Hematopoietic multipotent progenitor cell treated with erythropoietin and hydrocortisone succinate and interleukin-3 and kit ligand, for 17 days (in vitro differentiated cells): ENCODE data around the gene ARAF.
A peak's percentile ranks its signal among the peaks of the same experiment; 100 is the strongest.
"Not testable (repeated sequence)": the region's sequence is repeated elsewhere in the genome, so short reads cannot be mapped to it uniquely, and the experiment has no call there.

Experiments
- DNase-seq: peaks from one replicate; pipeline ENCODE4 v3.0.0-alpha.2; 2015; ENCODE audit warnings: low spot score

ARAF gene

DNA sequence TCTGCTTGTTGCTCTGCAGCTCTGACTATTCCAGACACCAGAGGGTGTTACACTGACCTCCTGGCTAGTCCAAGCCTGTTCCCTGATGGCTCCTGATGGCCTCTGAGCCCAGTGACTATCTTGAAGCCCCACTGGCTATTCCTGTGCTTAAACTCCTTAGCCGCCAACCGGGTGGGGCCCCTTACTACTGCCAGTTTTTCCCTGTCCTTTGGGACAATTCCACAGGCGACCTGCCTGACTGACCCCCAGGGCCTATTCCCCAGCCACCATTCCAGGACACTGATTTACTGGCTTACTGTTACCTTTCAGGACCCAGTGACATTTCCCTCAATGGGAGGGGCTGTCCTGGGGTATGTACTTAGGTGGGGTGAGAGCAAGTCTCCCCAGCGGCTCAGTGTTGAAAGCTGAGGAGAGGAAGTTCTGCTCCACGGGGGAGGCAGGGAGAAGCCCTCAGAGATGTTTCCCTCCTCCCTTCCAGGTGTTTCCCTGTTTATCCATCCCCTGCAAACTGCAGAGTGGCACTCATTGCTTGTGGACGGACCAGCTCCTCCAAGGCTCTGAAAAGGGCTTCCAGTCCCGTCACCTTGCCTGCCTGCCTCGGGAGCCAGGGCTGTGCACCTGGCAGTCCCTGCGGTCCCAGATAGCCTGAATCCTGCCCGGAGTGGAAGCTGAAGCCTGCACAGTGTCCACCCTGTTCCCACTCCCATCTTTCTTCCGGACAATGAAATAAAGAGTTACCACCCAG is 25.2 kb downstream of the ARAF start:
- DNase-seq: no peak

DNA sequence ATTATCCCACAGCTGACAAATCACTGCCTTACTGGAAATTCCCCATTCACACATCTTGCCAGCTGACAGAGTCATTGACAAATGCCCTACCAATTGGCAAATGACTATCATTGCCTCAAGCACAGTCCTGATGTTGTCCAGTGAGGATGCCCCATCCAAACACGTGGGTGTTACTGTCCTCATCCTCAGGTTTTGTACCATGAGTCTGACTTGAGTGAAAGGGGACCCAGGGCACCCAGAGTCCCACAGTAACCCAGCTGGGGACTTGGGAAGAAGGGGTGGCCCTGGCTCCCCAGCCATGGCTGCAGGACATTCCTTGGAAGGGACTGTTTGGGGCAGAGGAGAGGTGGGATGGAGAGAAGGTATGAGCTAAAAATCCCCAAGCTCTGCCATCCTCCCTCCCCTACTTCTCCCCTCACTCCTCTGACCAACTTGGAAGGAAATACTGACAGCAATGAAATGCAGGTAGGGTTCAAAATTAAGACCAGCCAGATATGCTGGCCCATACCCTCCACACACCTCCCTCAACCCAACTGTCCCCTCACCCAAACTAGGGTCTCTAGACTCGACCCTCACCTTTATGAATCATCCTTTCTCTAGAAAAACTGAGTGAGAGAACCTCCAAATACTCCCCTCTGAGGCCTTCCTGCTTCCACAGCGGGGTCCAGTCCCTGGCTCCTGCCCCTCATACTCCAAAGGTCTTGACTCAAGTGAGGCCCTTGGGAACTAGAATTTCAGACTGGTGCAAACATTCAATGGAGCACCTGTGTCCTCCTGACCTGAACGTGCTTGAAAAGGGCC is 26.3 kb downstream of the ARAF start:
- no peak for DNase-seq

DNA sequence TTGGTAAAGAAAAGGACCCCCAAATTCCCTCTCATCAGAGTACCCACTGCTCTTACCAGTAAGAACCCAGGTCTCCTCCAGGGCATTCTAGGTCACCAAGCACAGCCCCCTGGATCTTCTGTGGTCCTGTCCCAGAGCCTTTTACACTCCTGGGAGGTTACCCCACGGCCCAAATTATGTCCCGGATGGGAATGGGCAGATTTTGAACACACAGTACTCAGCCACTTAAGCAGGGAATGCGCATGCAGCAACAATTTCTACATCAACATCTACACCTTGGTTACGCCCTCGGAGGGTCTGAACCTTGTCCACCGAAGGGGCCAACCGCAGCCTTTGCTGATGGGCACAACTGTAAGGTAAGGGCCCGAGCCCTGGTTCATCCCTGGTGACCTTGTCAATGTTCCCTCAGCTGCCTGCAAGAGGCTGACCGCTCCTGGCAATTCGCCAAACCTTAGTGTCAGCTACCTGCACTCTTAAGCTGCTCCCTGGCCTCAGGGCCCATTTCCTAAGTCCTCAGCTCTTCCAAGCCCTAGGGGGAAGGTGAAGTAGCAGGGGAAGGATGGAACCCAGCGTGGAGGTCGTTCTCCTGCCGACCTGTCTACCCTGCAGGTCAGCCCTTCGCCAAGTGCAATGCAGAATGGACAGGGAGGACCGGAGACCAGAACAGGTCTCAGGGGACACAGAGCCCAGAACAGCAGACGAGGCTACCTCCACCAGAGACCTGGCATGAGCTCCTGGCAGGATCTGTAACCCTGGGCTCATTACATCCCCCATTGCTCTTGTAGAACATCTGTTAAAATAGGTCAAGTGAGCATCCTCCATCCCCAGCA is 27.1 kb downstream of the ARAF start:
- DNase-seq: no peak

DNA sequence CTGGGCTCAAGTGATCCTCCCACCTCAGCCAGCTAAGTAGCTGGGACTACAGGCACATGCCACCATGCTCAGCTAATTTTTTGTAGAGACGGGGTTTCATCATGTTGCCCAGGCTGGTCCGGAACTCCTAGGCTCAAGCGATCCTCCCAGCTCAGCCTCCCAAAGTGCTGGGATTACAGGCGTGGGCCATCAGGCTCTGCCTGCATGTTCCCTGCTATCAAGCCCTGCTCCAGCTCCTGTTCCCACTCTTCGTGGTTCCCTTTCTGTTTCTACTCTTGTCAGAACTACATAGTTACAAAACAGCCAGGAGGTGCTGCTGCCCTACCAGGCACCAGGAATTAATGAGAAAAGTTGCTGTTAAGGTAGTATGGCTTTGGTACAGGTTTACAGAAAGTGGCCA is 30.0 kb downstream of the ARAF start:
- DNase-seq: no peak

DNA sequence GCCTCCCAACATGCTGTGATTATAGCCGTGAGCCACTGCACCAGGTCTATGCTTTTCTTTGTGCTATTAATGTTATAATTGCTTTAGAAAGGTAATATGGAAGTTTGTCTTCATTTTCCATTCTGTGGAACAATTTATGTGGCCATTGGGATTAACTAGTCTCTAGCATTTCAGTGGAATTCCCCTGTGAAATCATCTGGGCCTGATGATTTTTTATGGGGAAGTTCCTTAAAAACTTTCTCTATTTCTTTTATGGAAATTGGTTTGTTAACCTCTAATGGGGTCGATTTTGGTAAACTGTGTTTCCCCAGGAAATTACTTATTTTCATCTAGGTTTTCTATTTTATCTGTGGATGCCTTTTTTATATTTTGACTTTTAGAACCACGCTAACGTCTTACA is 32.5 kb downstream of the ARAF start:
- DNase-seq: no peak

DNA sequence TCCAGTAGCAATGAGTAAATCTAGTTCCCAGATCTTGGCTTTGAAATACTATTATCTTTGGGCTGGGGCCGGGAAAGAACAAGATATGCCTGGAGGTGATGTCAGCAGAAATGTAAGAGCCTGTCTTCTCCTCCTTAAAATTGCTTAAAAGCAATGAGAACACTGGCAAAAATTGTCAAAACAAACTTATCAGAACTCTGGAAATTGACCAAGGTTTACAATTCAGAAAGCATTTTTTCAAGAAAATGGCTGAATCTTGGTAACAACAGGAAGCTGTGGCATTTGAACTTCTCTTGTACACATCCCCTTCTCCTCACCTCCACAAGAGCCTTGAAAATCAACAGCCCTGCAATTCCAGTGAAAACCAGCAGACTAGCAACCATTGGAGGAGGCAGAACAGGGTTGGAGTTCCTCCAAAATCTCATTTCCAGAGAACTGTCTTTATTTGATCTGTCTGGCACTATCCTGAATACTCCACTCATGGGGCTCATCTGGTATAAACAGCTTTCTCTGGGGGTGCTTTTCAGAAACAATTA is 34.8 kb downstream of the ARAF start:
- no peak for DNase-seq

DNA sequence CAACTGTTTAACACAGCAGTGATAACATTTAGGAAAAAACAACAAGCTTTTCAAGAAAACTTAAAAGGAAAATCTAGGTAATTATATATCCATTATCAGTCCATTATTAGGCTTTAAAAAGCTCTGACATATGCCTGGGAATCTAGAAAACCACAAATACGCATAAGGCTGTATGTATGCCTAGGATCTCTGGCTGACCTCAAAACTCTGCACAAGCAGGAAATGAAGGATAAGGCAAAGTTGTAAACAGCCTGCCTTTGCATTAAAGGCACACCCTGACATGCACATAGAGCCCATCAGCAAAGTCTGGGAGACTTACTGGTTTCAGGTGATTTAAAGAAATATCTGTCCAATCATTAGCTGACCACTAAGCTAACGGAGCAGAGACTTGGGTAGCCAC is 35.3 kb downstream of the ARAF start:
- DNase-seq: no peak

DNA sequence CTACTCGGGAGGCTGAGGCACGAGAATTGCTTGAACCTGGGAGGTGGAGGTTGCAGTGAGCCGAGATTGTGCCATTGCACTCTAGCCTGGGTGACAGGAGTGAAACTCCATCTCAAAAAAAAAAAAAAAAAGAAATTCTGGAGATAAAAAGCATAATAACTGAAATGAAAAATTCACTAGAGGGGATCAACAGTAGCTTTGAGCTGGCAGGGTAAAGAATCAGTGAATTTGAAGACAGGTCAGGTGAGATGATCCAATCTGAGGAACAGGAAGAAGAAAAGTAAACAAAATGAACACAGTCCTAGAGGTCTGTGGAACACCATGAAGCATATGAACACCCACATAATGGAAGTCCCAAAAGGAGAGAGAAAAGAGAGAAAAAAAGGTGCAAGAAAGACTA is 36.2 kb downstream of the ARAF start:
- DNase-seq: no peak

DNA sequence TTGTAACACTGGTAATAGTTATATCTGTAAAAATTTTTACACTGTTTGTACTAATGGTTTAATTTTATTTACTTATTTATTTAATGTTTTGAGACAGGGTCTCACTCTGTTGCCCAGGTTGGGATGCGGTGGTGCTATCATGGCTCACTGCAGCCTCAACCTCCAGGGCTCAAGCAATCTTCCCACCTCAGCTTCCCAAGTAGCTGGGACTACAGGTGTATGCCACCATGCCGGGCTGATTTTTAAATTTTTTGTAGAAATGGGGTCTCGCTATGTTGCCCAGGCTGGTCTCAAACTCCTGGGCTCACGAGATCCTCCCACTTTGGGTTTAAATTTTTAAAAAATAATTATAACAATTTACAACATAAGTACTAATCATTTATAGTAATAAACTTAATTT is 42.1 kb downstream of the ARAF start:
- DNase-seq: not testable (repeated sequence)

DNA sequence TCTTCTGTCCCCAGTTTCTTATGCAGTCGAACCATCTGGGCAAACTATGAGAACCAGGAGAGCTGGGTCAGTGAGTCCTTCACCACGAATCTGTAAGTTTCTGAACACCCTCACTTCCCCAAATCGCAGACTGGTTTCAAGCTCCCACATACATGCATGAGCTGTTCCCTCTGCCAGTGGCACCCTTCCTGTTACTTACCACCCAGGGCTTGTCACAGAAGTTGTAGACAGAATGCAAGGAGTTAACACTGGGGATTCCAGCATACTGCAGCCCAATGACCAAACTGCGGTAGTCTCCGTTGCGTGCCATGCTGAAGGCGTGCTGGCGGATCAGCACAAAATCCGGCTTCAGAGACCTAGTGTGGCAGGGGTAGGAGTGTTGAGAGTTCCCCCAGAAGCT is 44.0 kb downstream of the ARAF start:
- DNase-seq: no peak

DNA sequence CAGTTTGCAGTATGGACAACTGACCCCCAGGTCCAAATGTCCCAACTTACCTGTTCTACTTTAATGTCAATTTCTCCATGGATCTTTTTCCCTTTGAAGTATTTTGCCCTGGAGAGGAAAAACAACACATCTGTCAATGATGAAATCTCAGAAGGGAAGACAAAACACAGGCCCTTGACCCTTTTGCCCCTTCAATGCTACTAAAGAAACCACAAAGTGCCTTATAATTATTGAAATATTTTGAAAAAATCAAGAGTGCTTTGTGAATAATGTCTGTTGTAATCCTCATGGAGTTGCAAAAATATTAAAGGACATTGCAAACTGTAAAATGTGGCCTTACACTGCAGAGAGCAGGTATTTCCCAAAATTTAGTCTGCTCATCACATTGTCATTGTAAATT is 46.1 kb downstream of the ARAF start:
- no peak for DNase-seq

DNA sequence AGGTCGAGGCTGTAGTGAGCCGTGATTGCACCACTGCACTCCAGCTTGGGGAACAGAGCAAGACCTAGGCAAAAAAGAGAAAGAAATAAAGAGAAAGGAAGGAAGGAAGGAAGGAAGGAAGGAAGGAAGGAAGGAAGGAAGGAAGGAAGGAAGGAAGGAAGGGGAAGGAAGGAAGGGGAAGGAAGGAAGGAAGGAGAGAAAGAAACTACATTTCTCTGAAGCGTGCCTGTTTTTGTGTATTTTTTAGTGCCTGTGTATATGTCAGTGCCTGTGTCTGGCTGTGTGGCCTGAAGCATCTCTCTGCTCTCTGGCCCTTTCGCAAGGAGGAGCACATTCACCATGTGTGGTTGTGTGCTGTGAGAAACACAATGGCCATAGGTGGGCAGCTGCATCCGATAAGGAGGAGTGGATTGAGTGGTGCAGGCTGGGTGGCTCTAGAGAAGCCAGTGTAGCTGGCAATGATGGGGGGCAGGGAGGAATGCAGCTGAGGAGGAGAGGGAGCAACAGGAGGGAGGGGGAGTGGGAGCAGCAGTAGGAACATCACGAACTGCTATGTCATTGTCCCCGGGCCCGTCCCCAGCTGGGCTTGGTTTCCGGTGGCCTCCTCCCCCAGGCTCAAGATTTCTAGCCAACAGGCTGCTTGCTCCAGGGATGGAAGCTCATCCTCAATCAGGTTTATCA is 47.3 kb downstream of the ARAF start:
- no peak for DNase-seq

DNA sequence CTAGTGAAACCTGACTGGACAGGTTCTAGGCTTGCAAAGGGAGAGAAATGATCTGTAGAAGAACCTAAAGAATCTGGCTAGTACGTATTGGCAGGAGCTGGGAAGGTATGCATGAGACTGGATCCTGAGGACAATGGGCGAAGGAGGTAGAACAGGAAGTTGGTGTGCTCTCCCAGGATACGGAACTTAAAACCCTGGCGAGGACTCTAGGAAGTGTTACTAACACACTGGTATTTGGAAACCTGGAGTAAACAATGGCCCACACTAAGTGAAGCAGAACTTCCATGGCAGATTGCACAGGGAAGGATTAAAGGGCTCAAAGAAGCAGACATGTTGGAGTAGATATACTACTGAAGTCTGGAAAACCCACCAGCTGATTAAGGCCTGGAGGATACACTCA is 49.5 kb downstream of the ARAF start:
- DNase-seq: no peak

DNA sequence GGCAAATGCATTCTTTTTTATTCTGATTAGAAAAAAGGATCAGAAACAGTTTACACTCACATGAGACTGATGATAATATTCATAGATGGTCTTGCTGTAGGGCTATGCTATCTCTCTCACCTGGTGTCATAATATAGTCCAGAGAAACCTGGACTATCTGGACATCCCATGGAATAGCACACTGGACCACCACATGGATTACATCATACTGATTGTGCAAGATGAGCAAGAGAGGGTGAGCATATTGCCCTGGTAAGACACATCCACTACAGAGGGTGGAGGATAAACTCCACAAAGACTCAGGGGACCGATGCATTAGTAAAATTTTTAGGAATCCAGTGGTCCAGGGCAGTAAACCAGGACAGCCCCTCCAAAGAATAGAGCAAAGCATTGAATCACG is 50.5 kb downstream of the ARAF start:
- no peak for DNase-seq

DNA sequence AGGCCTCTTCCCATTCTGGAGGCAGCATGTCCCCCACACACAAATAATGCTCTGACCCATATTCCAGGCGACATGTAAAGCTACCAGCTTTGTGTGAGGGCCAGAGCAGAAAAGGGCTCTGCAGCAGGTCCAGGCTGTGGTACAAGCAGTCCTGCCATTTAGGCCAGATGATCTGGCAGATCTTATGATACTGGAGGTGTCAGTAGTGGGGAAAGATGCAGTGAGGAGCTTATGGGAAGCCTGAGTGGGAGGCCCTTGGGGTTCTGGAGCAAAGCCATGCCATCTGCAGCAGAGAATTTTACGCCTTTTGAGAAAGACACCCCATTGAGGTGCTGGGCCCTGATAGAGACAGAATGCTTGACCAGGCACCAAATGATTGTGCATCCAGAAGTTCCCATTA is 50.9 kb downstream of the ARAF start:
- no peak for DNase-seq

DNA sequence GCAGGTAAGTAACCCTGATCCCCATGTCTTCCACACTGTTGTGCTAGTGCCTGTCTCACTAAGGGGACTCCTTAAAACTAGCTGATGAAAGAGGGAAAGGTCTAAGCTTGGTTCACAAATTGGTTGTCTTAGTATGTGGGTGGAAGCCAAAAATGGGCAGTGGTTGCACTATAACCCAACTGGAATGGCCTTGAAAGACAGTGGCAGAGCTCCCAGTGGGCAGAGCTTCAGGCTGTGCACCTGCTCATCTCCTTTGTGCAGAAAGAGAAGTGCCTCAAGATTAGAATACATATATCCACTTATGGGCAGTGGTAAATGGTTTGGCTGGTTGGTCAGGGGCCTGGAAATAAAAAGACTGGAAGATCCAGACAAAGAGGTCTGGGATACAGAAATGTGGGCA is 51.4 kb downstream of the ARAF start:
- DNase-seq: no peak

DNA sequence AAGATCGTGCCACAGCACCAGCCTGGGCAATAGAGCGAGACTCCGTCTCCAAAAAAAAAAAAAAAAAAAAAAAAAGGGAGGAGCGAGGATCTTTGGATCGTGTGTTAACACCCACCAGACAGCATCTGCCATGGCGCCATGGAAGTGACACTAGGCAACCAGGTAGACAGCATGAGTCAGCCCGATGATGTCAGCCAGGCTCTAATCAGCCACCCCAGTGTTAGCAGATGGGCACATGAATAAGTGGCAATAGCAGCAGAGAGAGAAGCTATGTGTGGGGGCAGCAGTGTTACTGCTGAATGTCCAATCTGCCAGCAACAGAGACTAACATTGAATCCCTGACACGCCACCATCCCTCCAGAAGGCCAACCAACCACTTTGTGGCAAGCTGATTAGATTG is 52.1 kb downstream of the ARAF start:
- DNase-seq: no peak

DNA sequence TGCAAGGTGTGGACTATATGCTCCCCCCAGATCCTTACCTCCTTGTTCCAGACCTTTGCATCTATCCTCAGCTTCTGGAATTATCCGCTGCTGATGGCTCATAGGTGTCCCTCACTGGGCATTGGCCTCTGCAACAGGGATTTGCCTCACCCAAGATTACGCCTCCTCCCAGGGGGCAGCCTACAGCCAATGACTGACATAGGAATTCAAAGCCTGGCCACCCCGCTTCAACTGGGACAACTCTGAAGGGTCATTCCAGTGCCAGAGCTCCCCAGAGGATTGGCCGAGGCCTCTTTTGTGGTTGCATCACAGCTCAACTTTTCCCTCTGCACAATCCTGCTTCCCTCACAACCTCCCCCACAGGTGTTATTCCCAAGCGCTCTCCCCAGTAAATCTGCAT is 53.6 kb downstream of the ARAF start:
- no peak for DNase-seq

DNA sequence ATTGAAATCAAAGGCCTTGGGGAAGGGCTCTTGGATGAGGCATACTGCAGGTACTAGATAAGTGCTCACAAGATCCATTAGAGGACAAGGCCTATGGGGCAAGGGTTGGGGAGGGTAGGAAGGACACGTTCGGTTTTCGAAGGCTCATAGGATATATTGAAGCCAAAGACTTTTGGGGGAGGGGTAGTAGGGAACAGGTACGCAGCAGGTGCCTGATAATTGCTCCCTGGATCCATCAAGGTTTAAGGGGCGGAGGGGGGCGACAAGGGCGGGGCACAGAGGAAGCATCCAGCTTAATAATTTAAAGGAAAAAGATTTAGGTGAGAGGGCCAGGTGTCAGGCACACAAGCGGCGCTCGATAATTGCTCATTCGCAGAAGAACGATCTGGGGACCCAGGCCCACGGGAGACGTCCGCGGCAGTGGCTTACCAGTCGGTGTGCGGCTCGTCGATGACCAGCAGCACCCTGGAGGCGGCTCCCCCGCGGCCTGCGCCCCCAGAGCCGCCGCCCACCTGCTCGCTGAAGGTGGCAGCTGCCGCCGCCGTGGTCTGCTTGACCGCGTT is 58.0 kb downstream of the ARAF start:
- no peak for DNase-seq

DNA sequence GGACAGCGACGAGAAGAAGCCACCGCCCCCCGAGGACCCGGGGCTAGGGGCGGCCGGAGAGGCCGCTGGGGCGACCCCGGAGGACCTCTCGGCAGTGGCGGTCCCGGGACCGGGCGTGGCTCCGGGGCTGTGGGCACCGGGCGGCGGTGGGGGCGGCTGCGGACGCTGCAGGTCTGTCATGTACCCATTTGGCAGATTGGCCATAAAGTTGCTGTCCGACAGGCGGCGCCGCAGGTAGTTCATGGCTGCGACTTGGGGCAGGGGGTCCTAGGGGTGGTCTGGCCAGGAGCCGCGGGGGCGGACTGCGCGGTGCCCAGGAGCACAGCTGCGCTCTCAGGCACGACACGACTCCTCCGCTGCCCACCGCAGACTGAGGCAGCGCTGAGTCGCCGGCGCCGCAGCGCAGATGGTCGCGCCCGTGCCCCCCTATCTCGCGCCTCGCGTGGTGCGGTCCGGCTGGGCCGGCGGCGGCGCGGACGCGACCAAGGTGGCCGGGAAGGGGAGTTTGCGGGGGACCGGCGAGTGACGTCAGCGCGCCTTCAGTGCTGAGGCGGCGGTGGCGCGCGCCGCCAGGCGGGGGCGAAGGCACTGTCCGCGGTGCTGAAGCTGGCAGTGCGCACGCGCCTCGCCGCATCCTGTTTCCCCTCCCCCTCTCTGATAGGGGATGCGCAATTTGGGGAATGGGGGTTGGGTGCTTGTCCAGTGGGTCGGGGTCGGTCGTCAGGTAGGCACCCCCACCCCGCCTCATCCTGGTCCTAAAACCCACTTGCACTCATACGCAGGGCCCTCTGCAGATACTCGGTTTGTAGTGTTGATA is 58.7 kb downstream of the ARAF start, which contains the start of gene SYN1:
Gene SYN1 (minus strand): TSS at position 372 of the 817 bp plus-strand sequence. CDS start 129 bp downstream, at position 243.
- DNase-seq: peak; percentile 64

DNA sequence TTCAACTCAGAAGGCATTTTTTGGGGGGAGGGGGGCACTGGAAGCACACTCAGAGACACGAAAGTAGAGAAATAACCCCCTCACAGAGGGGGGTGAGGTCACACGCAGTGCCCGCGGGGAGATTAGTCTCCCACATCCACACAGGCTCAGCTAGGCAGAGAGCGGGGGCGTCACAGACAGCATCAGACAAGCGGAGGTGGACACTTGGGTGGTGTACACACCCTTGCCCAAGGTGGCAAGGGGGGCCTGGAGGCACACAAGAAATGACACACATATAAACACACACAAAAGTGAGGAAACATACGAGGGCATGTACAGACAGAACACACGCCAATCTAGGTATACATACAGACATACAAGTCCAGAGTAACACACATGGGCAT is 59.3 kb downstream of the ARAF start:
- no peak for DNase-seq
